OCI-LY3 (cell line): ENCODE data around the gene OR1L8.

Source experiments
- EZH2phosphoT487 ChIP-seq: fragments of 200-600 bp; shearing (Covaris generic); IDR thresholded peaks from 2 replicates; pipeline ENCODE4 v1.6.1; 2018; ENCODE audit warnings: antibody characterized with exemption, mixed run types, low read depth
- TF ChIP-seq, protein P1 (sequence below): fragments of 200-600, 300-600 bp; sonication (generic); IDR thresholded peaks from 2 replicates; pipeline ENCODE4 v1.5.1; 2014; ENCODE audit warnings: antibody characterized with exemption, low read length, low read depth

DNA sequence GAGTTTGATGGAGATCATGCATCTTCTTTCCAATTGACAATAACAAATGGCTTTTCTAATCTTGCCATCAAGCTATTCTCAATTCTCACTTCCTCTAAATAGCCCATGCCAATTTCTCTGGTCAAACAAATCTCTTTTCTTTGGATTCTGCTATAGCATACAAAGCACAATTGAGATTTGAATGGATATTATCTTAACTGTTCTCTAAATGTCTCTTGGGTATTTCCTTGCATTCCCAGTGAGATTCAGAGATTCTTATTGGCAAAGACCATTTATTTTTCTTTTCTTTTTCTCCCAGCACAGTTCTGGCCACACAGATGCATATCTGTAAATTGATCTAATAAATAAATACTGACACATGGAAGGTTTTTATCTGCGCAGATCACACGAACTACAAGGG, 30.4 kb downstream of the OR1L8 start, which contains the start of gene OR1N2:
- TF ChIP-seq, protein P1, sequence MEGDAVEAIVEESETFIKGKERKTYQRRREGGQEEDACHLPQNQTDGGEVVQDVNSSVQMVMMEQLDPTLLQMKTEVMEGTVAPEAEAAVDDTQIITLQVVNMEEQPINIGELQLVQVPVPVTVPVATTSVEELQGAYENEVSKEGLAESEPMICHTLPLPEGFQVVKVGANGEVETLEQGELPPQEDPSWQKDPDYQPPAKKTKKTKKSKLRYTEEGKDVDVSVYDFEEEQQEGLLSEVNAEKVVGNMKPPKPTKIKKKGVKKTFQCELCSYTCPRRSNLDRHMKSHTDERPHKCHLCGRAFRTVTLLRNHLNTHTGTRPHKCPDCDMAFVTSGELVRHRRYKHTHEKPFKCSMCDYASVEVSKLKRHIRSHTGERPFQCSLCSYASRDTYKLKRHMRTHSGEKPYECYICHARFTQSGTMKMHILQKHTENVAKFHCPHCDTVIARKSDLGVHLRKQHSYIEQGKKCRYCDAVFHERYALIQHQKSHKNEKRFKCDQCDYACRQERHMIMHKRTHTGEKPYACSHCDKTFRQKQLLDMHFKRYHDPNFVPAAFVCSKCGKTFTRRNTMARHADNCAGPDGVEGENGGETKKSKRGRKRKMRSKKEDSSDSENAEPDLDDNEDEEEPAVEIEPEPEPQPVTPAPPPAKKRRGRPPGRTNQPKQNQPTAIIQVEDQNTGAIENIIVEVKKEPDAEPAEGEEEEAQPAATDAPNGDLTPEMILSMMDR, result no peak
- no peak for TF ChIP-seq EZH2phosphoT487
